GM12878 (cell line): ENCODE data around the gene ZNF669. TPM values are rescaled to one million over a fixed set of nuclear protein-coding genes. Genes with fewer than 3 reads are reported as not detected.

Experiments
- ATAC-seq: fragments of 200-7000 bp; cut with Tn5 transposase; 3 replicates; pipeline ENCODE4 v1.9.1; 2020; ENCODE audit warnings: mild to moderate bottlenecking, moderate library complexity
- BruUV-seq: library from RNA; stranded (reverse); fragments of 400-500 nt; replicated peaks from 2 replicates; lab custom pipeline; 2021; lab: Mats Ljungman, UMichigan
- CTCF ChIA-PET: fragments of 300-600 bp; sonication (Branson Sonifier 250); formaldehyde crosslinking; extraction: SDS; loops from one replicate; lab custom pipeline; 2021; ENCODE audit warnings: inconsistent platforms; lab: Yijun Ruan, JAX
- POLR2A ChIA-PET: fragments of 350-600 bp; formaldehyde crosslinking; extraction: SDS; loops from one replicate; lab custom pipeline; 2021; ENCODE audit warnings: inconsistent platforms; lab: Charles Lee
- RAD21 ChIA-PET: fragments of 300-600 bp; sonication (Branson Sonifier 250); formaldehyde crosslinking; loops from one replicate; lab custom pipeline; 2023; ENCODE audit warnings: antibody characterized with exemption; ENCODE audit not compliant: unreplicated experiment; lab: Charles Lee
- SMC1A ChIA-PET: fragments of 300-600 bp; sonication (Branson Sonifier 250); formaldehyde crosslinking; loops from one replicate; lab custom pipeline; 2023; ENCODE audit not compliant: unreplicated experiment, uncharacterized antibody; lab: Charles Lee
- DNase-seq: peaks from one replicate; pipeline ENCODE4 v3.0.0-alpha.2; 2011; ENCODE audit warnings: low read depth, low spot score
- FAIRE-seq: peaks from 3 replicates; lab custom pipeline; 2011; peaks lifted over from hg19 to GRCh38; lab: Jason Lieb, UNC
- H2AFZ ChIP-seq: 2 replicates; pipeline ENCODE4 v1.6.0; 2011; ENCODE audit warnings: low read depth, low read length, control low read depth; ENCODE audit not compliant: control insufficient read depth
- H3K27ac ChIP-seq: 2 replicates; pipeline ENCODE4 v1.5.1; 2011; ENCODE audit warnings: control low read depth; ENCODE audit not compliant: control insufficient read depth, insufficient read depth
- H3K27me3 ChIP-seq, 2 experiments: replicated peaks in 1 of 2; 2 replicates each; pipeline versions ENCODE4 v1.6.0 to v1.6.1; 2011; ENCODE audit warnings: low read length in 1 of 2; ENCODE audit not compliant: control insufficient read depth in 2 of 2, insufficient read depth in 2 of 2
- H3K36me3 ChIP-seq, 2 experiments: 2 replicates each; pipeline ENCODE4 v1.5.1; 2011; ENCODE audit warnings: low read length in 1 of 2; ENCODE audit not compliant: control insufficient read depth in 2 of 2, insufficient read depth in 2 of 2
- H3K4me1 ChIP-seq: 2 replicates; pipeline ENCODE4 v1.6.1; 2011; ENCODE audit warnings: mild to moderate bottlenecking, low read length, moderate library complexity, mixed read lengths; ENCODE audit not compliant: control insufficient read depth, insufficient read depth
- H3K4me2 ChIP-seq: 2 replicates; pipeline ENCODE4 v1.6.0; 2011; ENCODE audit warnings: control low read depth; ENCODE audit not compliant: control insufficient read depth, insufficient read depth
- H3K4me3 ChIP-seq: fragments of 200-600 bp; sonication (generic); 2 replicates; pipeline ENCODE4 v1.5.1; 2016
- H3K79me2 ChIP-seq: 2 replicates; pipeline ENCODE4 v1.6.0; 2011; ENCODE audit warnings: low read length; ENCODE audit not compliant: control insufficient read depth, insufficient read depth
- H3K9ac ChIP-seq: 2 replicates; pipeline ENCODE4 v1.8.0; 2011; ENCODE audit warnings: low read length, control low read depth, mixed read lengths; ENCODE audit not compliant: control insufficient read depth, insufficient read depth
- H3K9me3 ChIP-seq: replicated peaks from 3 replicates; pipeline ENCODE4 v1.5.1; 2011; ENCODE audit warnings: mild to moderate bottlenecking, low read length; ENCODE audit not compliant: control insufficient read depth, insufficient read depth
- H4K20me1 ChIP-seq: 2 replicates; pipeline ENCODE4 v1.6.0; 2011; ENCODE audit not compliant: control insufficient read depth, insufficient read depth
- CTCF ChIP-seq, 3 experiments: IDR thresholded peaks in 2 of 3; conservative IDR thresholded peaks in 1 of 3; 2 replicates each; pipeline ENCODE4 v1.5.1; 2011; ENCODE audit warnings: low read depth in 3 of 3, low read length in 3 of 3, mild to moderate bottlenecking in 3 of 3, control low read depth in 2 of 3, moderate library complexity in 2 of 3, inconsistent platforms in 1 of 3, mixed read lengths in 1 of 3; ENCODE audit not compliant: control insufficient read depth in 2 of 3, insufficient read depth in 1 of 3; ENCODE audit errors: extremely low read depth in 1 of 3
- E2F8 ChIP-seq: fragments of 450-650 bp; IDR thresholded peaks from 2 replicates; pipeline ENCODE4 v1.6.1; 2018; ENCODE audit warnings: mild to moderate bottlenecking, low read depth, moderate library complexity; ENCODE audit not compliant: partially characterized antibody
- RAD21 ChIP-seq: IDR thresholded peaks from 2 replicates; pipeline ENCODE4 v1.6.1; 2011; ENCODE audit warnings: mild to moderate bottlenecking, low read depth, low read length, moderate library complexity; ENCODE audit not compliant: insufficient read depth
- WGBS: methylation state at CpG from one replicate; pipeline ENCODE4 v1.1.6; 2016; ENCODE audit warnings: low lambda C conversion rate; ENCODE audit not compliant: insufficient replicate concordance, insufficient coverage; ENCODE audit errors: missing lambda C conversion rate; 5-methylcytosine and 5-hydroxymethylcytosine counted together
- in situ Hi-C: fragments of 300-500 bp; cut with MboI; formaldehyde crosslinking; loops from 9 replicates; pipeline ENCODE4 v1.14.3; 2018; ENCODE audit warnings: mixed read lengths
- intact Hi-C: fragments of 100-400 bp; cut with micrococcal nuclease; formaldehyde crosslinking; loops from one replicate; pipeline ENCODE4 v1.14.2; 2022; ENCODE audit not compliant: unreplicated experiment
- polyA plus RNA-seq, 11 experiments: library from polyadenylated mRNA; depleted of rRNA in 4 of 11; unstranded in 6 of 11; stranded (reverse) in 5 of 11; fragments of >200 nt; fragmentation: Nextera tagmentation in 4 of 11; fragmentation: Illumina TruSeq in 1 of 11; extraction: Ambion mirVana in 4 of 11; extraction: Trizol in 1 of 11; gene quantifications; 1 replicate in 1 of 11; 2 replicates in 10 of 11; pipeline versions ENCODE4 v1.2.1 to v1.2.3, GENCODE V29; 2011 to 2016; ENCODE audit warnings: inconsistent platforms in 2 of 11, missing spikeins in 2 of 11, low read depth in 1 of 11
- total RNA-seq, 4 experiments: library from RNA; depleted of rRNA in 3 of 4; stranded (reverse); fragments of >200 nt in 3 of 4; fragmentation: Illumina TruSeq in 1 of 4; extraction: Trizol in 1 of 4; gene quantifications; 2 replicates each; pipeline versions ENCODE4 v1.2.1 to v1.2.3, GENCODE V29; 2013 to 2021

ZNF669 gene
- total and polyA plus RNA-seq, 10 of the 15 experiments (the other 5 are each of a cell fraction or from before 2014, with no cell fraction given): 4.8 to 11.1 (median 5.8) TPM

- BruUV-seq: no TSS peak
- ChIA-PET RAD21 (no interaction called here), SMC1A (no interaction called here), POLR2A (no interaction called here), CTCF (no interaction called here)
- intact Hi-C loops: no loop called here
- FAIRE-seq: no peak
- TF ChIP-seq RAD21: peak; percentile 26; the same call in 1 of the 2 replicates
- 0 out of 6 replicates have a peak, but pooled peaks of 1 of the 3 experiments have one; percentile 6 for TF ChIP-seq CTCF (IDR thresholded peaks at IDR 0.05 in 2 of 3, conservative IDR thresholded peaks at IDR 0.05 in 1 of 3; ENCODE audit: control insufficient read depth in 2 of 3, extremely low read depth in 1 of 3, insufficient read depth in 1 of 3, low read depth in 3 of 3, low read length in 3 of 3)
- TF ChIP-seq E2F8: no peak
- peaks cover 11% of the 10 kb centered on the region; the same call in 2 of the 3 replicates for H3K9me3 ChIP-seq
- 65% methylated on average over 3 of the region's 3 CpGs for WGBS
- peak overlapping the region; percentile 89 for H3K4me2 ChIP-seq
- no peaks in the 10 kb centered on the region for H3K27me3 ChIP-seq
- no peaks in the 10 kb centered on the region; the same call in 1 of the 2 replicates for H4K20me1 ChIP-seq
- H3K4me3 ChIP-seq: peak overlapping the region; percentile 76
- DNase-seq: no peak
- H3K79me2 ChIP-seq: peaks cover 13% of the 10 kb centered on the region
- H3K27ac ChIP-seq: no peak overlapping the region
- ATAC-seq: no peak
- in situ Hi-C loops: no loop called here
- no peak overlapping the region for H2AFZ ChIP-seq
- no peaks in the 10 kb centered on the region for H3K36me3 ChIP-seq
- H3K9ac ChIP-seq: no peak overlapping the region
- no peaks in the 10 kb centered on the region; the same call in 1 of the 2 replicates for H3K4me1 ChIP-seq
These were observed 26.9 kb downstream of the ZNF669 start for GRCh38 chr1:247077213-247077612.
